B cell (primary cell): ENCODE data around the gene SLC30A1. TPM values are rescaled to one million over a fixed set of nuclear protein-coding genes. Genes with fewer than 3 reads are reported as not detected.

Experiments
- ATAC-seq: fragments of 200-7000 bp; cut with Tn5 transposase; one replicate; pipeline ENCODE4 v1.10.0; 2021; ENCODE audit warnings: low read depth, mild to moderate bottlenecking, moderate number of reproducible peaks, moderate library complexity
- CTCF ChIA-PET: fragments of 350-600 bp; sonication (Branson Sonifier 250); formaldehyde crosslinking; loops from one replicate; lab custom pipeline; 2021; ENCODE audit warnings: antibody characterized with exemption, inconsistent platforms; lab: Charles Lee
- POLR2A ChIA-PET: fragments of 350-600 bp; sonication (Branson Sonifier 250); formaldehyde crosslinking; loops from one replicate; lab custom pipeline; 2021; ENCODE audit warnings: antibody characterized with exemption; lab: Charles Lee
- DNase-seq: peaks from one replicate; pipeline ENCODE4 v3.0.0; 2013
- H2AFZ ChIP-seq: 2 replicates; pipeline ENCODE4 v1.6.1; 2012; ENCODE audit warnings: mild to moderate bottlenecking, low read depth, low read length; ENCODE audit not compliant: insufficient read depth, poor library complexity, severe bottlenecking
- H3K27ac ChIP-seq, 2 donors: 1 replicate in 1 of 2; 2 replicates in 1 of 2; pipeline ENCODE4 v1.5.1; 2012 to 2013; ENCODE audit warnings: low read length in 2 of 2, mild to moderate bottlenecking in 2 of 2, moderate library complexity in 1 of 2
- H3K27me3 ChIP-seq, 4 experiments: fragments of 200-600 bp in 1 of 4; sonication (generic) in 1 of 4; replicated peaks in 1 of 4; 1 replicate in 2 of 4; 2 replicates in 2 of 4; pipeline versions ENCODE4 v1.6.1 to v1.7.0; 2013 to 2016; ENCODE audit warnings: low read length in 3 of 4, mild to moderate bottlenecking in 2 of 4, mixed read lengths in 1 of 4, moderate library complexity in 1 of 4; ENCODE audit not compliant: insufficient read depth in 4 of 4, control insufficient read depth in 3 of 4; ENCODE audit errors: control extremely low read depth in 1 of 4
- H3K36me3 ChIP-seq, 2 experiments: replicated peaks in 1 of 2; 1 replicate in 1 of 2; 2 replicates in 1 of 2; pipeline versions ENCODE4 v1.6.1 to v1.7.1; 2013; ENCODE audit warnings: low read length in 1 of 2; ENCODE audit not compliant: insufficient read depth in 2 of 2, control insufficient read depth in 1 of 2; ENCODE audit errors: control extremely low read depth in 1 of 2, extremely low read depth in 1 of 2
- H3K4me1 ChIP-seq, 2 donors: fragments of 200-600 bp in 1 of 2; sonication (generic) in 1 of 2; 1 replicate in 1 of 2; 2 replicates in 1 of 2; pipeline versions ENCODE4 v1.5.1 to v1.6.1; 2013 to 2017; ENCODE audit warnings: low read length in 2 of 2; ENCODE audit not compliant: control insufficient read depth in 2 of 2, insufficient read depth in 2 of 2
- H3K4me2 ChIP-seq: replicated peaks from 2 replicates; pipeline ENCODE3; 2012; ENCODE audit warnings: mild to moderate bottlenecking, low read depth, low read length; ENCODE audit not compliant: poor library complexity, severe bottlenecking
- H3K4me3 ChIP-seq, 5 experiments: fragments of 200-600 bp in 1 of 5; sonication (generic) in 1 of 5; 1 replicate in 3 of 5; 2 replicates in 2 of 5; pipeline versions ENCODE4 v1.5.1 to v1.7.0; 2011 to 2016; ENCODE audit warnings: low read length in 4 of 5, mild to moderate bottlenecking in 4 of 5, low read depth in 2 of 5, control low read depth in 1 of 5, moderate library complexity in 1 of 5; ENCODE audit not compliant: insufficient read depth in 1 of 5; ENCODE audit errors: control extremely low read depth in 1 of 5, extremely low read depth in 1 of 5
- H3K79me2 ChIP-seq: fragments of 200-600 bp; sonication (generic); one replicate; pipeline ENCODE4 v1.6.0; 2016; ENCODE audit warnings: low read length; ENCODE audit not compliant: control insufficient read depth, insufficient read depth
- H3K9ac ChIP-seq: fragments of 200-600 bp; sonication (generic); 2 replicates; pipeline ENCODE4 v1.6.1; 2017; ENCODE audit warnings: mild to moderate bottlenecking, low read length, moderate library complexity
- H3K9me3 ChIP-seq, 3 donors: one replicate each; pipeline versions ENCODE4 v1.6.1 to v1.7.1; 2013; ENCODE audit warnings: low read length in 2 of 3; ENCODE audit not compliant: control insufficient read depth in 2 of 3, insufficient read depth in 1 of 3; ENCODE audit errors: control extremely low read depth in 1 of 3
- H4K20me1 ChIP-seq: 2 replicates; pipeline ENCODE4 v1.6.0; 2012; ENCODE audit warnings: mild to moderate bottlenecking, low read length; ENCODE audit not compliant: insufficient read depth, control insufficient read depth, poor library complexity, severe bottlenecking
- H3K27ac Mint-ChIP-seq: one replicate; pipeline ENCODE4 v1.8.0; 2021; ENCODE audit warnings: mixed read lengths
- H3K27me3 Mint-ChIP-seq: one replicate; pipeline ENCODE4 v1.8.0; 2021; ENCODE audit warnings: mixed read lengths
- H3K4me1 Mint-ChIP-seq: one replicate; pipeline ENCODE4 v1.8.0; 2021; ENCODE audit warnings: mixed read lengths
- H3K4me3 Mint-ChIP-seq: one replicate; pipeline ENCODE4 v1.8.0; 2021; ENCODE audit warnings: mixed read lengths
- H3K9me3 Mint-ChIP-seq: one replicate; pipeline ENCODE4 v1.8.0; 2022; ENCODE audit warnings: mixed read lengths; ENCODE audit not compliant: insufficient read depth
- CTCF ChIP-seq: fragments of 200-600 bp; IDR thresholded peaks from one replicate; pipeline ENCODE4 v1.8.0; 2022; ENCODE audit warnings: antibody characterized with exemption, mild to moderate bottlenecking
- EZH2 ChIP-seq: IDR thresholded peaks from 2 replicates; pipeline ENCODE4 v1.6.1; 2012; ENCODE audit warnings: borderline replicate concordance, low read depth, mild to moderate bottlenecking, moderate library complexity, low read length; ENCODE audit not compliant: insufficient read depth, poor library complexity, severe bottlenecking
- WGBS: methylation state at CpG from one replicate; pipeline ENCODE4 v1.1.5; 2013; ENCODE audit warnings: missing lambda C conversion rate; ENCODE audit not compliant: insufficient coverage; 5-methylcytosine and 5-hydroxymethylcytosine counted together
- intact Hi-C: fragments of 100-400 bp; cut with micrococcal nuclease; formaldehyde crosslinking; loops from one replicate; pipeline ENCODE4 v1.10.0; 2022
- polyA plus RNA-seq: library from polyadenylated mRNA; depleted of rRNA; stranded (reverse); fragments of >200 nt; gene quantifications from 2 replicates; pipeline ENCODE4 v1.2.3, GENCODE V29; 2012
- total RNA-seq, 2 donors: library from RNA; stranded (reverse); fragments of 120-200 nt in 1 of 2; gene quantifications; 1 replicate in 1 of 2; 2 replicates in 1 of 2; pipeline versions ENCODE4 v1.2.3 to v1.2.4, GENCODE V29; 2013 to 2022

SLC30A1 gene
- total and polyA plus RNA-seq, 2 donors (not counting 1 experiment from before 2014, with no cell fraction given): 1.7 to 12.2 TPM

DNA sequence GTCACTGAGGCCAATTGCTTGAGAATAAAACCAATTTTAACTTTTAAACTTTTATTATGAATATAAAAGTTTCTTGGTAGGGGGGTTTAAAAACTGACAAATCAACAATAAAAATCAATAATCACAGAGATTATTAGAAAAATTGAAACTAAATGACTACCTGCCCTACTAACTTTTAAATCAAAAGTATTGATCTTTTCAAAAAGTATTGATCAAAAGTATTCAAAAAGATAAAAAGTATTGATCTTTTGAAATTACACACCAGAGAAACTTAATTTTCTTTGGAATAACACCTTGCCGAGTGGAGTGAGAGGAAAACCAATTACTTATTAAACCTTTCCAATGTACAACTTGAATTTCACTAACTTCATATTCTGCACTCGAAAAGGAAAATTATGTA, 2.2 kb downstream of the SLC30A1 start:
- H3K27me3 ChIP-seq: no peaks in the 10 kb centered on the region
- DNase-seq (no peak), ATAC-seq (no peak)
- peak overlapping the region; percentile 99 for H3K4me2 ChIP-seq
- H3K4me1 Mint-ChIP-seq: peaks cover 32% of the 10 kb centered on the region
- H3K9me3 Mint-ChIP-seq: no peaks in the 10 kb centered on the region
- peaks cover 4 to 17% of the 10 kb centered on the region in 2 experiments for H3K36me3 ChIP-seq
- WGBS: no CpG with 5 or more reads among the region's 2 CpGs
- intact Hi-C loops: loop anchor here (1.0 to 10.0 kb wide), 6 partner anchors 49 to 1234 kb away; partner anchors contain the start of gene TRAF5
- no peak overlapping the region for H3K27ac Mint-ChIP-seq
- no peaks in the 10 kb centered on the region for H3K27me3 Mint-ChIP-seq
- no peak overlapping the region for H2AFZ ChIP-seq
- no peak overlapping the region for H3K27ac ChIP-seq
- H3K4me3 ChIP-seq: peak overlapping the region in 1 of 5 experiments; percentile 92
- H3K4me3 Mint-ChIP-seq: peak overlapping the region; percentile 99
- H3K79me2 ChIP-seq: peaks cover 31% of the 10 kb centered on the region
- peak overlapping the region; percentile 85 for H3K9ac ChIP-seq
- no peaks in the 10 kb centered on the region for H4K20me1 ChIP-seq
- POLR2A ChIA-PET: no interaction called here
- CTCF ChIA-PET: interaction anchor here (1.1 to 1.2 kb wide), 2 partner anchors 57 to 79 kb away, joined by 3 to 4 read pairs; no protein-coding TSS in a partner anchor
- TF ChIP-seq EZH2 (no peak), CTCF (no peak)
- peaks cover 16 to 19% of the 10 kb centered on the region in 2 donors for H3K4me1 ChIP-seq
- H3K9me3 ChIP-seq: no peaks in the 10 kb centered on the region

GRCh38 chr1:211574705-211575104, 4.3 kb downstream of the SLC30A1 start:
- peaks cover 36% of the 10 kb centered on the region for H3K79me2 ChIP-seq
- POLR2A ChIA-PET: no interaction called here
- TF ChIP-seq EZH2: no peak
- no peak for TF ChIP-seq CTCF

More at GRCh38 chr1:211574705-211575104, 4.3 kb downstream of the SLC30A1 start:
- H3K27ac ChIP-seq: no peak overlapping the region
- no peaks in the 10 kb centered on the region for H3K9me3 Mint-ChIP-seq
- H3K4me1 ChIP-seq: peaks cover 10 to 13% of the 10 kb centered on the region in 2 donors
- H3K4me1 Mint-ChIP-seq: peaks cover 29% of the 10 kb centered on the region
- peaks cover 4 to 17% of the 10 kb centered on the region in 2 experiments for H3K36me3 ChIP-seq
- ATAC-seq: no peak
- no peak overlapping the region for H2AFZ ChIP-seq
- CTCF ChIA-PET: interaction anchor here (0.5 to 1.3 kb wide), 2 partner anchors 60 to 524 kb away, joined by 3 read pairs; no protein-coding TSS in a partner anchor
- no peak overlapping the region for H3K4me3 ChIP-seq
- H3K4me2 ChIP-seq: no peak overlapping the region
- H3K27me3 ChIP-seq: no peaks in the 10 kb centered on the region
- intact Hi-C loops: loop anchor here (5.0 to 10.0 kb wide), 3 partner anchors 247 to 1232 kb away; partner anchors contain the start of gene TRAF5
- no peak for DNase-seq
- H3K4me3 Mint-ChIP-seq: no peak overlapping the region
- H3K27me3 Mint-ChIP-seq: no peaks in the 10 kb centered on the region
- no peak overlapping the region for H3K27ac Mint-ChIP-seq
- H3K9ac ChIP-seq: no peak overlapping the region
- H3K9me3 ChIP-seq: no peaks in the 10 kb centered on the region
- no peaks in the 10 kb centered on the region for H4K20me1 ChIP-seq
